Measurements from ENCODE around the gene KCNQ5. TPM values are rescaled to one million over a fixed set of nuclear protein-coding genes. Genes with fewer than 3 reads are reported as not detected.

Gene KCNQ5
- total RNA-seq, 6 experiments from 2014 or later, result 16.3 to 35.5 (median 20.2) TPM

- Mint-ChIP-seq H3K36me3 (ENCODE audit: low read depth) (peaks cover 8% of the 10 kb centered on the region), H3K4me1 (ENCODE audit: low read depth) (peaks cover 26% of the 10 kb centered on the region), H3K4me3 (no peak overlapping the region), H3K9me3 (no peaks in the 10 kb centered on the region), H3K27ac (no peak overlapping the region), H3K27me3 (ENCODE audit: insufficient read depth) (peaks cover 3% of the 10 kb centered on the region; the same call in 1 of the 2 replicates)
- no peak for DNase-seq
- TF ChIP-seq, protein P1, sequence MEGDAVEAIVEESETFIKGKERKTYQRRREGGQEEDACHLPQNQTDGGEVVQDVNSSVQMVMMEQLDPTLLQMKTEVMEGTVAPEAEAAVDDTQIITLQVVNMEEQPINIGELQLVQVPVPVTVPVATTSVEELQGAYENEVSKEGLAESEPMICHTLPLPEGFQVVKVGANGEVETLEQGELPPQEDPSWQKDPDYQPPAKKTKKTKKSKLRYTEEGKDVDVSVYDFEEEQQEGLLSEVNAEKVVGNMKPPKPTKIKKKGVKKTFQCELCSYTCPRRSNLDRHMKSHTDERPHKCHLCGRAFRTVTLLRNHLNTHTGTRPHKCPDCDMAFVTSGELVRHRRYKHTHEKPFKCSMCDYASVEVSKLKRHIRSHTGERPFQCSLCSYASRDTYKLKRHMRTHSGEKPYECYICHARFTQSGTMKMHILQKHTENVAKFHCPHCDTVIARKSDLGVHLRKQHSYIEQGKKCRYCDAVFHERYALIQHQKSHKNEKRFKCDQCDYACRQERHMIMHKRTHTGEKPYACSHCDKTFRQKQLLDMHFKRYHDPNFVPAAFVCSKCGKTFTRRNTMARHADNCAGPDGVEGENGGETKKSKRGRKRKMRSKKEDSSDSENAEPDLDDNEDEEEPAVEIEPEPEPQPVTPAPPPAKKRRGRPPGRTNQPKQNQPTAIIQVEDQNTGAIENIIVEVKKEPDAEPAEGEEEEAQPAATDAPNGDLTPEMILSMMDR (IDR thresholded peaks at IDR 0.05), result no peak
Observed at GRCh38 chr6:72931325-72931887, 309.5 kb downstream of the KCNQ5 start.

DNA sequence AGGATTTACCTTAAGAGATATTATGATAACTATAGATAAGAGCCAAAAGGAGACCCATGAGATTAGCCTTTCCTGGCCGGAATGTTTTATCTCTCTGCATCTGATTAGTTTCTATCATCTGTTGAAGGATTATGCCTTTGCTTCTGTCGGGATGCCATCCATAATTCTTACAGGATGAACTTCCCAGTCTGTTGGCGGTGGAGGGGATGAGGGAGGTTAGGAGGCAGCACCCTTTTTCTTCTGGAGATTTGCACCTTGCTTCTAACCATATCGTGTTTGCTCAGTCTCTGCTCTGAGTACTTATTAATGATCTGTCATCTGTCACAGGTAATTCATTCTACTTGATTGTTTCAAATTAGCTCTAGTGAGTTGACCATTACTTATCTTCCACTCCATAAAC, 311.4 kb downstream of the KCNQ5 start:
- H3K9me3 Mint-ChIP-seq, result no peaks in the 10 kb centered on the region
- TF ChIP-seq, protein P1 (IDR thresholded peaks at IDR 0.05), result no peak
- H3K4me3 Mint-ChIP-seq, result no peak overlapping the region
- no peak overlapping the region for H3K27ac Mint-ChIP-seq
- H3K36me3 Mint-ChIP-seq (ENCODE audit: low read depth), result peaks cover 8% of the 10 kb centered on the region
- peaks cover 3% of the 10 kb centered on the region; the same call in 1 of the 2 replicates for H3K27me3 Mint-ChIP-seq (ENCODE audit: insufficient read depth)
- H3K4me1 Mint-ChIP-seq (ENCODE audit: low read depth), result peaks cover 18% of the 10 kb centered on the region
- DNase-seq, result no peak

DNA sequence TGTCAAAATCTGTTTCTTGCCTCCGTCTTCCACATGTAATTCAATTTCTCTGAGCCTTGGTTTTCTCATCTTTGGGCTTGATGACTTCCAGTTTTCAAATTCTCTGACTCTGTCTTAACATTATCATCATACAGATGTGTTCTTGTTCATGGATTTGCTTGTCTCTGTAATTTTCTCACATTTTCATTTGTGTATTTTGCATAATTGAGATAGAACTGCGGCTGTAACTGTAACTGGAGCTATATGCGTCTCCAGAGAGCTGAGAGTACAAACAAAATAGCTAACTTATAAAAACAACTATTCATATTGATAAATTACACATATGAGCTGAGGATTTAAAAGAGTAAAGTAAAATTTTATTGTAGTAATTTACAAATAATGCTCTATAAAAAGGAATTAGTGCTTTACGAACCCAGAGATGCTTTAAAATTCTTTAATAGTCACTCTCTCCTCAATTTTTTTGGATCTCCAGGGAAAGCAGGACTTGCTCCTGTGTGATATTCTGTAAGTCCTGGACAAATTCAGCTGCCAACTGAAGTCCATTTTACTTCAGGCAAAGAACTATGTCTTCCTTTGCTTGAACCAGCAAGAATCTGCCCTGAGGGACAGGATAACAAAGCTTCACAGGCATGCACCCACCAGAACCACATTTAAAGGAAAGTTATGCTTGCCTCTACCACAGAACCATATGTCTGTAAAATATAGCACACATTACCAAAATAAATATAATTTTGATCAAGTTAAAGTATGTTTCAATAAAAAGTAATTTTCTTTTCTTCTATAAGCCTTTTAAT, 315.1 kb downstream of the KCNQ5 start:
- Mint-ChIP-seq H3K4me3 (no peak overlapping the region), H3K4me1 (ENCODE audit: low read depth) (peaks cover 32% of the 10 kb centered on the region), H3K9me3 (no peaks in the 10 kb centered on the region), H3K27ac (no peak overlapping the region), H3K36me3 (ENCODE audit: low read depth) (peaks cover 12% of the 10 kb centered on the region), H3K27me3 (ENCODE audit: insufficient read depth) (peaks cover 3% of the 10 kb centered on the region; the same call in 1 of the 2 replicates)
- no peak for DNase-seq
- TF ChIP-seq, protein P1 (IDR thresholded peaks at IDR 0.05), result no peak

GRCh38 chr6:72938104-72938503, 316.2 kb downstream of the KCNQ5 start:
- Mint-ChIP-seq H3K9me3 (no peaks in the 10 kb centered on the region), H3K36me3 (ENCODE audit: low read depth) (peaks cover 12% of the 10 kb centered on the region), H3K4me1 (ENCODE audit: low read depth) (peaks cover 32% of the 10 kb centered on the region), H3K4me3 (no peak overlapping the region), H3K27me3 (ENCODE audit: insufficient read depth) (peaks cover 3% of the 10 kb centered on the region; the same call in 1 of the 2 replicates), H3K27ac (no peak overlapping the region)
- TF ChIP-seq, protein P1 (IDR thresholded peaks at IDR 0.05), result no peak
- no peak for DNase-seq

DNA sequence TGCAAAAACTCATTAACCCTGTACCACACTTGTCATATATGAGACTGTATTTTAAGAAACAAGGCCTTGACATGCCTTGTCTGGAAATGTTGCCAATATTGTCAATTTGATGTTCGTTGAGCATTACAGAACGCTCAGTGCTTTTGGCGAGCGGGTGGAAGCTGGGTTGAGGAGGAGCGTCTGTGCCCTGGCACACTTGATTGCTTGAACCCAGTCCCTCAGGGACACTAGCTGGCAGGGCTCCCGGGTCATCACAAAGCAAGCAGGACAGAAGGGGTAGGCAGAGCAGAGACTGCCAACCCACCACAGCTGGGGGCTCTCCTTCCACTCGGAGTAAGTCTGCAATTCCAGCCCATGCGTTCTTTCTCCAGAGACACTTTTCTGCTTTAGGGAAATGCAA, 317.1 kb downstream of the KCNQ5 start:
- Mint-ChIP-seq H3K27me3 (ENCODE audit: insufficient read depth) (peaks cover 3% of the 10 kb centered on the region; the same call in 1 of the 2 replicates), H3K9me3 (no peaks in the 10 kb centered on the region), H3K27ac (no peak overlapping the region), H3K4me1 (ENCODE audit: low read depth) (peaks cover 36% of the 10 kb centered on the region), H3K4me3 (no peak overlapping the region), H3K36me3 (ENCODE audit: low read depth) (peaks cover 12% of the 10 kb centered on the region)
- TF ChIP-seq, protein P1 (IDR thresholded peaks at IDR 0.05), result no peak
- no peak for DNase-seq

All from HFFc6 (cell line).